PC-3 (cell line): Measurements from ENCODE around the gene MTFR1L.

ENCODE experiments used
- EZH2phosphoT487 ChIP-seq: fragments of 300-600 bp; sonication (generic); IDR thresholded peaks from 2 replicates; pipeline ENCODE4 v1.6.1; 2018; ENCODE audit warnings: mild to moderate bottlenecking, antibody characterized with exemption, low read length, borderline replicate concordance
- TF ChIP-seq, protein P1 (sequence below): fragments of 300-600 bp; sonication (generic); conservative IDR thresholded peaks from 2 replicates; pipeline ENCODE4 v1.5.1; 2017; ENCODE audit warnings: antibody characterized with exemption, low read depth, mild to moderate bottlenecking, low read length

DNA sequence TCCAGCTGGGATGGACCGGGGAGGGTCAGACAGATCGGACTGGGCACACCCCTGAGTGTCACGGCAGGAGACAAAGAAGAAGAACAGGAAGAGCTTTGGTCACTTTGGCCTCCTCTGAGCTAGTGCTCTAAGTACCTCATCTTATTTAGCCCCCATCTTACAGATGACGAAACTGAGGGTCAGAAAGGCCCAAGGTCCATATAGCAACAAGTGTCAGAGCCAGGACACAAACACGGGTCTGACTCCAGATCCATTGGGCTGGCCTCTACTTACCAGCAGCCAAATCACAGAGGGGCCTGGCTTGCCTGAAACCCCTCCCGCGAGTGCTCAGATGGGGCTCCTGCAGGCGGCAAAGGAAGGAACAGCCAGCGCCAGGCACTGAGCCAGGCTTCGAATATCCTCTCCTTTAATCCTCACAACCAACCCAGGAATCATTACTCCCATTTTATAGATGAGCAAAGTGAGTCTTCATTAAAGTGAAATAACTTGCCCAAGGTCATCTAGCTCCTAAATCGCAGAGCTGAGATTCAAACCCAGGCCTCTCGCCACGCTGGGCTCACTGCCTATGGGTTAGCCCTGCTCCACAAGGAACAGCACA lies 45.4 kb upstream of the MTFR1L start:
- TF ChIP-seq, protein P1, sequence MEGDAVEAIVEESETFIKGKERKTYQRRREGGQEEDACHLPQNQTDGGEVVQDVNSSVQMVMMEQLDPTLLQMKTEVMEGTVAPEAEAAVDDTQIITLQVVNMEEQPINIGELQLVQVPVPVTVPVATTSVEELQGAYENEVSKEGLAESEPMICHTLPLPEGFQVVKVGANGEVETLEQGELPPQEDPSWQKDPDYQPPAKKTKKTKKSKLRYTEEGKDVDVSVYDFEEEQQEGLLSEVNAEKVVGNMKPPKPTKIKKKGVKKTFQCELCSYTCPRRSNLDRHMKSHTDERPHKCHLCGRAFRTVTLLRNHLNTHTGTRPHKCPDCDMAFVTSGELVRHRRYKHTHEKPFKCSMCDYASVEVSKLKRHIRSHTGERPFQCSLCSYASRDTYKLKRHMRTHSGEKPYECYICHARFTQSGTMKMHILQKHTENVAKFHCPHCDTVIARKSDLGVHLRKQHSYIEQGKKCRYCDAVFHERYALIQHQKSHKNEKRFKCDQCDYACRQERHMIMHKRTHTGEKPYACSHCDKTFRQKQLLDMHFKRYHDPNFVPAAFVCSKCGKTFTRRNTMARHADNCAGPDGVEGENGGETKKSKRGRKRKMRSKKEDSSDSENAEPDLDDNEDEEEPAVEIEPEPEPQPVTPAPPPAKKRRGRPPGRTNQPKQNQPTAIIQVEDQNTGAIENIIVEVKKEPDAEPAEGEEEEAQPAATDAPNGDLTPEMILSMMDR = no peak
- TF ChIP-seq EZH2phosphoT487 = no peak
